ENCODE data around the gene C4orf50.

The C4orf50 gene

DNA sequence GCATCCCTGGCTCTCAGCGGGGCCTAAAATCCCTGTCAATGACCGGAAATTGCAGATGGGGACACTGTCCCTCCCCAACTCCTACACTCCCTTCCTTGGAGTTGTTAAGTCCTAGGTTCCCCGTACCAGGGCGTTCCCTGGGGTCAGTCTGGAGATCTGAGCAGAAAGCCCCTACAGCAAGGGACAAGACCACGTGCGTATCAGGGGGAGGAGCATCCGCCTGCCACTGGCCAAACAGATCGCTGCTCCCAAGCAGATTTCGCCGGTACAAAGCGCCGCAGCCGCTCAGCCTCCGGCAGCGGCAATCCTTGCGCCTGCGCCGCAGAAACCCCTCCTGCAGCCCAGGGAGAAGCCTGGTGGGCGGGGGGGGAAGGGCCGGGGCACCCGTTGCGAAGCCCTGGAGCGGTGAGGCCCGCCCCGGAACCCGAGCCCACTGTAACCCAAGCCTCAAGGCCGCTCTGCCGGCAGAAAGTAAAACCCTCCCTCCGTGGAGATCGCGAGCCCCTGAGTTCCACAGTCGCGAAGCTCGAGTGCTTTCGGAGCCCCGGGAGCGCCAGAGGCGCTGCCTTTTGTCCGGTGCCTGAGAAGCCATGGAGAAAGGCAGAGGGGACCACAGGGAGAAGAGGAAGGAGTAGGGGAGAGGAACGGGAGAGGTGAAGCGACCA lies 128.0 kb downstream of the C4orf50 start:
- DNase-seq (ENCODE audit: low read depth), result no peak

- no peak for DNase-seq (ENCODE audit: low read depth)
These were observed 129.1 kb downstream of the C4orf50 start for GRCh38 chr4:5889002-5889696.

DNA sequence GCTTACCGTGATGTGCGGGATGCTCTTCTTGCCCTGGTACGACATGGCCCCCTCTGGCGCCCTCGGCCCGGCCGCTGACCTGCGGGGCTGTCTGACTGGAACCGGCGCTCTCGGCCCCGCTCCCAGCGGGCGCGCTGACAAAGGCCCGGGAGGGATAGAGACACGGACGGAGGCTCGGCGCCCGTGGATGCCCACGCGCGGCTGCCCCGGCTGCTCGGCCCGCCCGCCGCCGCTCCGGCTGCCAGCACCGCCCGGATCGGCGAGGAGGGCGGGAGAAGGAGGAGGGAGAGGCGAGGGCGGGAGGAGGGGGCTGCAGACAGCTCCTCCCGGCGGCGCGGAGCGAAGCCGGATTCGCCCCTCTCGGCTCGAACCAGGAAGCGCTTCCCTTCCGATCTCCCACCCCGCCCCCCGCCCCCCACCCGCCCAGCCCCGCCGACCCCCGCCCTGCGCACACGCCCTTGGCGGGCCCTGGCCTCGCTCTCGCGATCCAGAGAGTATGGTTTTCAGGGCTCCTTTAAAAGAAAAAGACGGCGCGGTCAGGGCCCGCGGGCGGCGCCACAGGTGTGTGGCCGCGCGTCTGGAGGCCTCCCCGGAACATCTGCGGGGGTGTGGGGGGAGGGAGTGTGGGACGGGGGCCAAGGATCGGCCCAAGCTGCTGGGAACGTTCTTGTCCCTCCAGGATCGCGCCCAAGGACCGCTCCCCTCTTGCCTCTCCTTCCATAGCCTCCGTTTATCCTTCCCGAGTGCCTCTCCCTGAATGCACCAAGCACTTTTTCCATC lies 129.8 kb downstream of the C4orf50 start:
- DNase-seq (ENCODE audit: low read depth), result no peak

DNA sequence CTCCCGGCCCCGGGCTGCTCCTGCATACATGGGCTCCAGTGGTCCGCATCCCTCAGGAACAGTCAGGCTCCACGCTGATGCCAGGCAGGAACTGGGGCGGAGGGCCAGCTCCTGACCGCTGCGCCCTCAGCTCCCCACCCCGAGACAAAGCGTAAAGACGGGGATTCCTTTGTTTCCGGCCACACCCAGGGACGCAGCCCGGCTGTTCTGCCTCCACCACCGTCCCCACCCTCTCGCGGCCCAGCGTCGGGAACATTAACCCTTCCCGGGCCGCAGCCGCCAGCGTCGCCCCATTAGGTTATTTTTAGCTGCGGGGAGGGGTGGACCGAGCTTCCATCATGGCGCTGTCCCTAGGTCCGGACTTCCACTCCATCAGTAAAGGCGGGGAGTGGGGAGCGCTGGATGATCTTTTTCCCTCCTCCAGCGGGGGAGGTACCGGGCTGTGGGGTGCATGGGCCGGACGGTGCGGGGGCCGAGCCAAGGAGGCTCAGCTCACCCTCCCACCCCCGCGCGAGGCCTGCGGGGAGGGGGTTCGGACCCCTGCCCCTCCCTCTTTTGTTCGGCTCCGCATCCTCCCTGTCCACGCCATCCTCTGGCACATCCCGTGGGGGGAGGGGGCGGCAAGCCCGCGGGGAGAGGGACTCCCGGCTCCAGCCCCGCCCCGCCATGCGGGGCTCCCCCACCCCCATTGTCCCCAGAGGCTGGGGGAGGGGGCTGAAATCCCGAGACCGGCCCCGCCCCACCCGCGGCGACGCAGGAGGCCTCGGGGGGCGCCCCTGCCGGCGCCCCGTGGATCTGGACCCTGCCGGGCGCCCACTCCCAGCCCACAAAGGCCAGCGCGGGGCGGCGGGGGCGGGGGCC lies 130.6 kb downstream of the C4orf50 start:
- no peak for DNase-seq (ENCODE audit: low read depth)

DNA sequence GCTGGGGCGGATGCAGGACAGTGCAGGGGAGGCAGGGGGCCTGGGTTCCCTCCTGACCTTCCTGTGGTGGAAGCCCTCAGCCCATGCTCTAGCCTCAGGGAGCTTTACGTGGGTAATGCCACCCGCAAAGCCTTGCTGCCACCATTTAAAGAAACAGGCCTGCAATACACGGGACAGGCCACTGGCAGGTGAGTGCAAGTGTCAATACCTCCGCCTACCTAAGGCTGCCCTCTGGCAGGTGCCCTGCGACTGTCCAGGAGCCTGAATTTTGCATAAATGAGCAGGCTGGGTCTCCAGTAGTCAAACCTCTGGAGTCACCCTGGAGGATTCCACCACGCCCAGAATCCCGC lies 131.2 kb downstream of the C4orf50 start:
- no peak for DNase-seq (ENCODE audit: low read depth)

DNA sequence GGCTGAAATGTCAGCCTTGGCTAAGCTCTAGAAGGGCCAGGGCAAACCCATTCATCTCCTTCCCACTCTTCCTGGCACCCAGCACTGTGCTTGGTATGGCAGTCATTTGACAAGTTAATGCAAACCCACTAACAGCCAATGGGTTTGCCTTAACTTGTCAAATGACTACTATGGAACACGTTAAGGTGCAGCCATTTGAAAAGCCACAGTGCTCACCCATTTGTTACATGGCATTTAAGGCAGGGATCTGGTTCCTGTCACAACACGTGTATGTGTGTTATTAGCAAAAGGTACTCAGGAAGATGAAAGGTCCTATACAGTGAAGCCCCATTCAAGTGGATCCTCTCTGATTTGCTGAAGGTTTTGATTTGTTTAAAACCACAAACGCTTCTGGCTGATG lies 132.5 kb downstream of the C4orf50 start:
- DNase-seq (ENCODE audit: low read depth), result no peak

GRCh38 chr4:5884796-5885195 lies 133.4 kb downstream of the C4orf50 start:
- DNase-seq (ENCODE audit: low read depth), result no peak

GRCh38 chr4:5883916-5884315 lies 134.3 kb downstream of the C4orf50 start:
- no peak for DNase-seq (ENCODE audit: low read depth)

DNA sequence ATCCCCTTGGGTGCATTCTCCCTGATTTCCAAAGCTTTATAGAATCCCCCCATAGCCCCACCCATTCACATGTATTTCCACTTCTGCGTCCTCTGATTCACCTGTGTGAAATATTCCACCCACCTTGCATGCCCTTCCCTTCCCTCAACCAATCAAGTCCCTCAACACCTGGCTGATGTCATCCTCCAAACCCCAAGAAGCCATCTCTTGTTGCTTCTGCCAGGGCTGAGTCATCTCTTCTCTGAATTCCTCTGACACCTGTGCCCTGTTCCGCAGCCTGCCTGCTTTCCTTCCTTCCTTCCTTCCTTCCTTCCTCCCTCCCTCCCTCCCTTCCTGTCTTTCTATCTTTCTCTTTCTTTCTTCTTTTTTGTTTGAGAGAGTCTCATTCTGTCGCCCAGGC lies 135.3 kb downstream of the C4orf50 start:
- no peak for DNase-seq (ENCODE audit: low read depth)

DNA sequence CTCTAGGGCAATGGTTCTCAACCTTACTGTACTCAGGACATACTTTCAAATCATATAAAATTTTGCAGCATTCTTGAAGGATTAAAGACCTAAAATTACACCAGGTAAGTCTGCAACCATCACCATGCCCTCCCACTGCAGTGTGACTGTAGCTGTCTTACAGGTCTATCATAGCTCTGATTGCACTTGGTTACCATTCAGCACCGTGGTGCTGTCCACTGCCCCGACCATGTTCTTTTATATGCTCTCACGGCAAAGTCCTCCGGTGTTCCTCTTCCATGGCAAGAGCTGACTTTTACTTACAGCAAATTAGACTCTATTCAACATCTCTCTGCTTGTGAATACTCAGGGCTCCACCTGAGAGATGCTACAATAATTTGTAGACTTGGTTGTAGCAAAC lies 136.9 kb downstream of the C4orf50 start:
- no peak for DNase-seq (ENCODE audit: low read depth)

DNA sequence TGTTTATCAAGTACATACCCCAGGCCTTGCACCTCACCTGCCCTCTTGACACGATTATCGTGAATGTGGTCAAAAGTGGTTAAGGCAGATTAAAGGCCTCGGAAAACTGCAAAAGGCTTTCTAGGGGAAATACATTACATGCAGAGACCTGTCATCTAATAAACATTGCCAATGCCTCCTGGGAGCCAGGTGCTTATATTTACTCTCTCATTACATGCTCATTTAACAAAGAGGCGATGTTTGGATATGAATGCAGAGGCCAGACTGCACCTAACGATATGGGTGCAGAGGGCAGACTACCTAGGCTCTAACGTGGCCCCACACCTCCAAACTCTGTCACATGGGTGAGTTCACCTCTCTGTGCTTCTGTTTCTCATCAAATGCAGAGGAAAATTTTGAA lies 139.9 kb downstream of the C4orf50 start:
- no peak for DNase-seq (ENCODE audit: low read depth)

- DNase-seq (ENCODE audit: low read depth), result no peak
These were observed 140.8 kb downstream of the C4orf50 start for GRCh38 chr4:5877392-5877791.

- no peak for DNase-seq (ENCODE audit: low read depth)
These were observed 143.3 kb downstream of the C4orf50 start for GRCh38 chr4:5874811-5875449.

DNA sequence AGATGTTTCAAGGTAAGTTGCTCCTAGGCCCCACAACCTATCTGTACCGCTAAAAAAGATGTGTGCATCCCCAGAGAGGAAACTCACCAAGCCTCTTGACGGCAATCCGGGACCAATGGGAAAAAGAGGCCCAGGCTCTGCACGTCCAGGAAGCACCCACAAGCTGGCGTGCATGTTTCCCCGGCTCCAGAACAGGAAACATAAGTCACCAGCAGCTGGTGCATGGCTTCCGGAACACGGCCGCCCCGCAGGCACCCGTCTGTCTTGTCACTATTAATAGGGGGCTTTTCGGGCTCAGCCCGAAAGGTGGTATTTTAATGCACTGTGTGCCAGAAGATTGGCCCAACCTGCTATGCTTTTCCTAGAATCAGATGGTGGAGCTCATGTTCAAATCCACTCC lies 147.5 kb downstream of the C4orf50 start:
- DNase-seq (ENCODE audit: low read depth), result no peak

DNA sequence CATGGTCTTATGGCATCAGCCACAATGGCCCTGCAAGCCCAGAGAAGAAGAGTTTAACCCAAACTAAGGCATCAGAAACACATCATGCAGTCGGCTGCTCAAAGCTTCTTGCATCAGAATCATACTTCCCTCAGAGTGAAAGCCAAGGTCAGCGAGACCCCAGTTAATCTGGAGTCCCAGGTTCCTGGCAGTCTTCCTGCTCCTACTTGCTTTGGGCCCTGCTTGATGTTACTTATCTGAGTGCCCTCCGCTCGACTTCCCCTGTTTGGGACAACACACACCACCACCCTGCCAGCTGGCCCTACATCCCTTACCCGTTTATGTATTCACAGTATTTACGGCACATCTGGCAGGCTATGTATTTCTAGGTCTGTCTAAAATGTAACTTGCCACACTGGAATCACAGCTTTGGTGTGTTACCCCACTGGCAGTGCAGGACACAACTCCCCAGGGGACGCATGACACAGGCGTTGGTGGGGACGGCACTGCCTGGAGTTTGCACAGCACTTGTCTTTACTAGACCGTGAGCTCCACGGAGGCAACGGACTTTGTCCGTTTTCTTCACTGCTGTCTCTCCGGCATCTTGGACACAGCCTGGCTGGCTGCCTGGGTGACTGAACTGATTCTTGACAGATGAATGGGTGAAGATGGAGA lies 148.1 kb downstream of the C4orf50 start:
- DNase-seq (ENCODE audit: low read depth), result no peak

- no peak for DNase-seq (ENCODE audit: low read depth)
These were observed 150.4 kb downstream of the C4orf50 start for GRCh38 chr4:5867866-5868265.

DNA sequence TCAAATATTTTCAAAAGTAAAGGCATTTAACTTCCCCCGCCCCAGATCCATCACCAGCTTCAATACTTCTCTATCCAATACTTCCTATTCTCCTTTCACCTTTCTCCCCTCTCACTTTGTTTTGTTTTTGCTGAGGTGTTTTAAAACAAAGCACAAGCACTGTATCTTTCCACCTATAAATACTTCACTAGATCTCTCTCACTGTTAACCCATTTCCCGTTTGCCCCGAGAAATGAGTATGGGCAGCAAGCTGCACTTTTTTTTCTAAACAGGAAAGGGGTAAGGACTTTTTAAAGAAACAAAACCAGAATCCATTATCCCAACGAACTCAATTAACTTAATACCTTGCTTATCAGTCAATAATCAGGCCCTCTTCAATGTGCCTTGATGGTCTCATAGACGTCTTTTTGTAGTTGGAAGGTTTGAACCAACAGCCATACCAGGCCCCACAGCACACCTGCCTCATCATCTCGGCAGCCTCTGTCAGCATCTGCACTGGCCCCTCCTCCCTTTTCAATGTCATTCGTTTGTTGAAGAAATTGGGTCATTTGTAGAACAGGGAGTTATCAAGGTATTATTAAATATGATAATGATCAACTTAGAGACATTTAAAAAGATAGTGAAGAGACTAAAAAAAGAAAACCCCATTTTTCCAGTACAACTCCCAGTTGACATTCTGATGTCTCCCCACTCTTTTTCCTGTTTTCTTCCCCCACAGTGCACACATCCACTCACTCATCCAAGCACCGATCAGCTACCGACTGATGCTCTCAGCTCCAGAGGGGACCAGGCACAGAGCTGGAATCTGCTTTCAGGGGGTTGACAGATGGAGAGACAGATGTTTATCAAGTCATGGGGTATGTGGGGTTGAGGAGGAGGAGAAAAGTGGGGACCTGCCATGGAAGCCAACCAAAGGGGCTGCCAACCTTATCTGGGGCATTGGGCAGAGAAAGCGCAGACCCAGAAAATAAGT lies 151.1 kb downstream of the C4orf50 start:
- no peak for DNase-seq (ENCODE audit: low read depth)

- DNase-seq (ENCODE audit: low read depth), result no peak
These were observed 152.2 kb downstream of the C4orf50 start for GRCh38 chr4:5865896-5866599.

GRCh38 chr4:5863461-5864113 lies 154.6 kb downstream of the C4orf50 start:
- no peak for DNase-seq (ENCODE audit: low read depth)

All from stimulated activated CD8-positive, alpha-beta memory T cell treated with anti-CD3 and anti-CD28 coated beads, Interleukin-12 subunit alpha, Interleukin-12 subunit beta, amount 100 ng/mL, for 1 hour (primary cell).